BLaER1 treated with 17β-estradiol and CSF1 and Interleukin-3, amounts not matched to agents 10 nM and 100 nM (cell line): ENCODE data around the gene NR2C1.
A peak's percentile ranks its signal among the peaks of the same experiment; 100 is the strongest.
"Not testable (repeated sequence)": the region's sequence is repeated elsewhere in the genome, so short reads cannot be mapped to it uniquely, and the experiment has no call there.

Source experiments
- H3K27ac ChIP-seq, 11 experiments: shearing (Covaris generic); formaldehyde crosslinking; 2 replicates each; pipeline ENCODE4 v1.8.1; 2022
- H3K27me3 ChIP-seq, 11 experiments: shearing (Covaris generic); formaldehyde crosslinking; 2 replicates each; pipeline ENCODE4 v1.8.1; 2022
- H3K36me3 ChIP-seq, 11 experiments: shearing (Covaris generic); formaldehyde crosslinking; 2 replicates each; pipeline ENCODE4 v1.8.1; 2022
- H3K4me1 ChIP-seq, 10 experiments: shearing (Covaris generic); formaldehyde crosslinking; 2 replicates each; pipeline ENCODE4 v1.8.1; 2022
- H3K4me2 ChIP-seq, 11 experiments: shearing (Covaris generic); formaldehyde crosslinking; 2 replicates each; pipeline ENCODE4 v1.8.1; 2022
- H3K4me3 ChIP-seq, 10 experiments: shearing (Covaris generic); formaldehyde crosslinking; 2 replicates each; pipeline ENCODE4 v1.8.1; 2022
- H3K9ac ChIP-seq, 11 experiments: shearing (Covaris generic); formaldehyde crosslinking; 2 replicates each; pipeline ENCODE4 v1.8.1; 2022
- H3K9me3 ChIP-seq, 11 experiments: shearing (Covaris generic); formaldehyde crosslinking; replicated peaks in 1 of 11; 2 replicates each; pipeline ENCODE4 v1.8.1; 2022
- H4K20me1 ChIP-seq, 11 experiments: shearing (Covaris generic); formaldehyde crosslinking; 2 replicates each; pipeline ENCODE4 v1.8.1; 2022
- Cebpa-rat ChIP-seq, 11 experiments: shearing (Covaris generic); IDR thresholded peaks; 2 replicates each; pipeline ENCODE4 v1.8.1; 2022

NR2C1 gene

DNA sequence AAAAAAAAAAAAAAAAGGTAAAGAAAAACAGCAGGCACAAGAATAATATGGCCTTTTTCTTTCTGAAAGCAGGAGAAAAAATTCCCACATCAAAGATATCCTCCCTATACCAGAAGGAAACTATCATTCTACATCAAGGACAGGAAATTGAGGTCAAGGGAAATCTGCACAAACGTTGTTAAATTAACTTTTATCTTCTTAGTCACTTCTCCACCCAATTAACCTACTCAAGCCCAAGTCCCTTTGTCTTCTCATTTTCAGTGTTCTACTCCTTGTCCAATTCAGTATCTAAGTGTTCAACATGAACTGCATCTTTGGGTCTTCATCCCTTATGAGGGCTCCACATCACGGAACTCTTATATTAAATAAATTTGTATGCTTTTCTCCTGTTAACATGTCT lies 85.6 kb downstream of the NR2C1 start:
- H3K27ac ChIP-seq = no peak overlapping the region
- H3K9me3 ChIP-seq = no peaks in the 10 kb centered on the region
- H3K27me3 ChIP-seq = no peaks in the 10 kb centered on the region
- TF ChIP-seq Cebpa-rat (IDR thresholded peaks at IDR 0.05) = no peak
- peaks cover 0 to 33% (median 26%) of the 10 kb centered on the region in 11 experiments; a peak in 14 of 22 replicates for H4K20me1 ChIP-seq
- peak overlapping the region in 10 of 11 experiments; percentile 34 to 68 (median 55); a peak in 19 of 22 replicates for H3K4me2 ChIP-seq
- peaks cover 32 to 88% (median 68%) of the 10 kb centered on the region in 11 experiments for H3K36me3 ChIP-seq
- no peak overlapping the region for H3K9ac ChIP-seq
- H3K4me1 ChIP-seq = peaks cover 16 to 49% (median 37%) of the 10 kb centered on the region in 10 experiments
- no peak overlapping the region for H3K4me3 ChIP-seq

DNA sequence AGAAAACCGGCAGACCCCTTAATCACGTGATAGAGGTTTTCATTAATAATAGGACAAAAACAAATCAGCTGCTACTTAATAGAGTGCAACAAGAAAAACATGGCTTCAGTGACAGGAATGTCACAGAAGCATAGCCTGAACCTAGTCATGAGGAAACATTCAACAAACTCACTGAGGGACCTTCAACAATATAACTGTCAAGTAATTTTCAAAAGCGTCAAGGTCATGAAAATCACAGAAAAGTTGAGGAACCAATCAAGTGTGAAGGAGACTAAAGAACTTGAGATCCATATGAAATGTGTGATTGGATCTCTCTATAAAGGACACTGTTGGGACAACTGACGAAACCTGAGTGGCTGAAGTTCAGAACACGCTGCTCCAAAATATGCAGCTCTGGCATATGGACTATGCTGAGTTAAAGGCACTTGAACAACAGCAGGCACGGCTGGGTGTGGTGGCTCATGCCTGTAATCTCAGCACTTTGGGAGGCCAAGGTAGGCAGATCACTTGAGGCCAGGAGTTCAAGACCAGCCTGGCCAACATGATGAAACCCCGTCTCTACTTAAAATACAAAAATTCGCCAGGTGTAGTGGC lies 86.2 kb downstream of the NR2C1 start:
- H3K27ac ChIP-seq = no peak overlapping the region
- peaks cover 26 to 86% (median 62%) of the 10 kb centered on the region in 11 experiments for H3K36me3 ChIP-seq
- no peak overlapping the region for H3K9ac ChIP-seq
- peaks cover 0 to 38% (median 26%) of the 10 kb centered on the region in 11 experiments; a peak in 14 of 22 replicates for H4K20me1 ChIP-seq
- peaks cover 16 to 56% (median 42%) of the 10 kb centered on the region in 10 experiments for H3K4me1 ChIP-seq
- TF ChIP-seq Cebpa-rat (IDR thresholded peaks at IDR 0.05) = no peak
- no peaks in the 10 kb centered on the region for H3K27me3 ChIP-seq
- peak overlapping the region in 10 of 11 experiments; percentile 34 to 68 (median 55); a peak in 19 of 22 replicates for H3K4me2 ChIP-seq
- H3K9me3 ChIP-seq = no peaks in the 10 kb centered on the region
- no peak overlapping the region for H3K4me3 ChIP-seq

DNA sequence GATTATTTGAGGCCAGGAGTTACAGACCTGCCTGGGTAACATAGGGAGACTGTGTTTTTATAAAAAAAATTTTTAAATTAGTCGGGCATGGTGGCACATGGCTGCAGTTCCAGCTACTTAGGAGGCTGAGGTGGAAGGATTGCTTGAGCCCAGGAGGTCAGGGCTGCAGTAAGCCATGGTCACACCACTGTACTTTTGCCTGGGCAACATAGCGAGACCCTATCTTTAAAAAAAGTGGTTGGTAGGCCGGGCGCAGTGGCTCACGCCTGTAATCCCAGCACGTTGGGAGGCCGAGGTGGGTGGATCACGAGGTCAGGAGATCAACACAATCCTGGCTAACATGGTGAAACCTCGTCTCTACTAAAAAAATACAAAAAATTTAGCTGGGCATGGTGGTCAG lies 88.3 kb downstream of the NR2C1 start:
- peaks cover 16 to 59% (median 43%) of the 10 kb centered on the region in 10 experiments for H3K4me1 ChIP-seq
- not testable (repeated sequence) for H3K4me2 ChIP-seq, H3K27ac ChIP-seq

DNA sequence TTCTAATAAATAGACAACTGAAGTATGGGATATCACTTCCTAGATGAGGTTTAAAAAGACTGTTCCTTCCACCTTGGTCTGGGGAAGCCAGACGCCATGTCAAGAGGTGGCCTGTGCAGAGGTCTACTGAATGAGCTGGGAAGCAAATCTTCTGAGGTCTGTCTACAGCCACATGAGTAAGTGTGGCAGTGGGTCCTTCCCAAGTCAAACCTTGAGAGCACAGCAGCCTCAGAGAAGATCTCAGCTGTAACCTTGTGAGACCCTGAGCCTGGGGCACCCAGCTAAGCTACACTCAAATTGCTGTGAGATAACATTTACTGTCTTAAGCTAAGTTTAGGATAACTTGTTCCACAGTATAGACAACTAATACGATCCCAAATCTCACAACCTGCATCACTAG lies 90.1 kb downstream of the NR2C1 start:
- Histone ChIP-seq H3K9me3 (no peaks in the 10 kb centered on the region), H4K20me1 (peaks cover 0 to 35% (median 19%) of the 10 kb centered on the region in 11 experiments; a peak in 11 of 22 replicates), H3K36me3 (peaks cover 6 to 57% (median 28%) of the 10 kb centered on the region in 11 experiments; a peak in 20 of 22 replicates), H3K4me2 (peak overlapping the region in 2 of 11 experiments; percentile 55 to 64; a peak in 2 of 22 replicates), H3K27ac (no peak overlapping the region), H3K4me1 (peaks cover 14 to 48% (median 36%) of the 10 kb centered on the region in 10 experiments), H3K4me3 (no peak overlapping the region), H3K27me3 (no peaks in the 10 kb centered on the region), H3K9ac (no peak overlapping the region; a peak in 1 of 22 replicates)
- TF ChIP-seq Cebpa-rat (IDR thresholded peaks at IDR 0.05) = no peak

More for the DNA sequence above, 88.3 kb downstream of the NR2C1 start:
- H3K27me3 ChIP-seq, H3K9me3 ChIP-seq, H3K4me3 ChIP-seq, H3K9ac ChIP-seq: not testable (repeated sequence)
- peaks cover 0 to 44% (median 35%) of the 10 kb centered on the region in 11 experiments; a peak in 14 of 22 replicates for H4K20me1 ChIP-seq
- peaks cover 12 to 71% (median 41%) of the 10 kb centered on the region in 11 experiments; a peak in 21 of 22 replicates for H3K36me3 ChIP-seq

DNA sequence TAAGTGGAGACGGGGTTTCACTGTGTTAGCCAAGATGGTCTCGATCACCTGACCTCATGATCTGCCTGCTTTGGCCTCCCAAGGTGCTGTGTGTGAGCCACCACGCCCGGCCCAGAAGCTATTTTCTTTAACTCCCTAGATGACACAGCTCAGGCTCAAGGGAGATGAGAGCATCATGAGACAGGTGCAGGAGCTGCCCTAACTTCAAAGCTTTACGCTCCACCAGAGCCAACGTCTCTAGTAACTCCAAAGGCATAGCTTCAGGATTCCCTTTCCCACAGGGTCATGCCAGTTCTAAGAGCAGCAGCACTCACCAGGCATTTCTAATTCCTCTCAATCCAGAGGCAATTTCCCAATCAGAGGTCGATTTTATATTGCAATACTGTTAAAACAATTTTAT lies 91.0 kb downstream of the NR2C1 start:
- Histone ChIP-seq H3K27ac (no peak overlapping the region; a peak in 1 of 22 replicates), H3K27me3 (no peaks in the 10 kb centered on the region), H3K36me3 (peaks cover 6 to 56% (median 34%) of the 10 kb centered on the region in 11 experiments; a peak in 20 of 22 replicates), H3K4me1 (peaks cover 7 to 40% (median 27%) of the 10 kb centered on the region in 10 experiments), H4K20me1 (peaks cover 0 to 36% (median 14%) of the 10 kb centered on the region in 11 experiments; a peak in 10 of 22 replicates), H3K4me2 (peak overlapping the region in 7 of 11 experiments; percentile 3 to 64 (median 48); a peak in 12 of 22 replicates), H3K4me3 (no peak overlapping the region), H3K9ac (no peak overlapping the region), H3K9me3 (no peaks in the 10 kb centered on the region)
- no peak for TF ChIP-seq Cebpa-rat (IDR thresholded peaks at IDR 0.05)

DNA sequence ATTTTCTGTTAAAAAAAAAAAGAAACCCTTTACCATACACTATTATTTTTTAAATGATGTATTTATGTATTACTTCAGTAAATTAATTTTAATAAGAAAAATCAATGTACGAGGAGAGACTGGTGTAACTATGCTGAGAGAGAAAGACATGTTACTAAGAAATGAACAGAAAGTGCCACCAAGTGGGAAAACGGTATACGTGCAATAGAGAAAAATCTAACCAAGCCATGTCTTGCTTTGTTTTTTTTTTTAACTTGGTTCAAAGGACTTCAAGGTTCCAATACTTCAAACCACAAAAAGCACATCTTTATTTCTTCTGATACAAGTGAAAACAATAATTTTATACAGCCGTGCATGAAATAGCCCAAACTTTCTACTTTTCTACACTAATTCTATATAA lies 92.8 kb downstream of the NR2C1 start:
- no peak overlapping the region for H3K4me2 ChIP-seq
- no peaks in the 10 kb centered on the region for H3K27me3 ChIP-seq
- H3K36me3 ChIP-seq = peaks cover 9 to 47% (median 31%) of the 10 kb centered on the region in 11 experiments; a peak in 21 of 22 replicates
- peak overlapping the region in 1 of 11 experiments; percentile 13; a peak in 1 of 22 replicates for H3K9ac ChIP-seq
- no peak for TF ChIP-seq Cebpa-rat (IDR thresholded peaks at IDR 0.05)
- no peaks in the 10 kb centered on the region for H3K9me3 ChIP-seq
- peaks cover 0 to 30% (median 9%) of the 10 kb centered on the region in 11 experiments; a peak in 8 of 22 replicates for H4K20me1 ChIP-seq
- H3K27ac ChIP-seq = no peak overlapping the region
- no peak overlapping the region for H3K4me3 ChIP-seq
- peaks cover 6 to 29% (median 17%) of the 10 kb centered on the region in 10 experiments; a peak in 19 of 20 replicates for H3K4me1 ChIP-seq

DNA sequence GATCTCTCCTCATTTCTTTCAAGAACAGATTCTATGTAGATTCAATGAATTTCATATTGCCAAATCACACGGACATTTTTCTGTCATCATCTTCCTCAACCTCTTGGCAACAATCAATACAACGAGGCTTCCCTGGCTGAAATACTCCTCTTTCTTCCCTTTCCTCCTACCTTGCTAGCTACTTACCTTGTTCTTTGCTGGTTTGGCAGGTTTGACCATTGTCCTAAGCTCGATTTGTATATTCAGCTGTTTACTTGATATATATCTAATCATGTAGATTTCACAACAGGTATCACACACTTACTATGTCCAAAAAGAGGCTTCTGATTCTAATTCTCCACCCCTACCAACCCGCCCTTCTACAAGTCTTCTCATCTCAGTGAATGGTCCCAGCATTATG lies 93.5 kb downstream of the NR2C1 start:
- Histone ChIP-seq H3K27ac (peak overlapping the region in 1 of 11 experiments; percentile 32; a peak in 1 of 22 replicates), H3K36me3 (peaks cover 4 to 44% (median 25%) of the 10 kb centered on the region in 11 experiments; a peak in 21 of 22 replicates), H3K27me3 (no peaks in the 10 kb centered on the region), H4K20me1 (peaks cover 0 to 30% (median 9%) of the 10 kb centered on the region in 11 experiments; a peak in 8 of 22 replicates), H3K4me2 (no peak overlapping the region), H3K4me1 (peaks cover 6 to 29% (median 17%) of the 10 kb centered on the region in 10 experiments; a peak in 19 of 20 replicates), H3K9me3 (no peaks in the 10 kb centered on the region), H3K4me3 (no peak overlapping the region), H3K9ac (no peak overlapping the region)
- TF ChIP-seq Cebpa-rat (IDR thresholded peaks at IDR 0.05) = no peak

DNA sequence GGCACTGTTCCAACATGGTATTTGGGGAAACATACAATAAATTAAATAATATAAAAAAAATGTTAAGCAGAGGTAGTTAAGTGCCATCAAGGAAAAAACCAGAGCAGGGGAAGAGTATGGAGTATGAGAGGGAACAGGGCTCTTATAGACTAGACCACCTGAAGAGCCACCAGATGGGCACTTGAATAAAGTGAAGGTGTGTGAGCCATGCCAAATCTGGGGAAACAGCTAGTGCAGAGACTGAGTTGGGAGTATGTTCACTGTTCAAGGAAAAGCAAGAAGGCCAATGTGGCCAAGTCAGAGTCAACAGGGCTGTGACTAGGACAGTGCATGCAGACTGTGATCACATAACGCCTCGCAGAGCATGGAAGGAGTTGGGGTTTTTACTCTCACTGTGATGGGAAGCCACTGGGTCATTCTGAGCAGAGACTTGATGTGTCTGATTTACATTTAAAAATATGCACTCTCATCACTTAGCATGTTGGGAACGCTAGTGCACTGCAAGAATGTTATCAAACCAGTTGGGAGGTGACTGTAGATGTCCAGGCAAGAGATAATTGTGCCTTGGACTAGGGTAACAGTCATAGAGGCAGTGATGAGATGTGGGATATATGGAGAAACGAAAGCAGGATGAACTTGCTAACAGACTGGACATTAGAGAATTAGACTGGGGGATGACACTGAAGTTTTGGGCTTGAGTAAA lies 95.5 kb downstream of the NR2C1 start:
- Histone ChIP-seq H4K20me1 (peaks cover 0 to 22% (median 6%) of the 10 kb centered on the region in 11 experiments; a peak in 7 of 22 replicates), H3K36me3 (peaks cover 9 to 42% (median 15%) of the 10 kb centered on the region in 11 experiments; a peak in 18 of 22 replicates), H3K4me1 (peaks cover 0 to 14% (median 11%) of the 10 kb centered on the region in 10 experiments; a peak in 15 of 20 replicates), H3K4me3 (no peak overlapping the region), H3K27ac (no peak overlapping the region), H3K27me3 (no peaks in the 10 kb centered on the region), H3K9ac (no peak overlapping the region), H3K9me3 (no peaks in the 10 kb centered on the region), H3K4me2 (no peak overlapping the region)
- no peak for TF ChIP-seq Cebpa-rat (IDR thresholded peaks at IDR 0.05)

DNA sequence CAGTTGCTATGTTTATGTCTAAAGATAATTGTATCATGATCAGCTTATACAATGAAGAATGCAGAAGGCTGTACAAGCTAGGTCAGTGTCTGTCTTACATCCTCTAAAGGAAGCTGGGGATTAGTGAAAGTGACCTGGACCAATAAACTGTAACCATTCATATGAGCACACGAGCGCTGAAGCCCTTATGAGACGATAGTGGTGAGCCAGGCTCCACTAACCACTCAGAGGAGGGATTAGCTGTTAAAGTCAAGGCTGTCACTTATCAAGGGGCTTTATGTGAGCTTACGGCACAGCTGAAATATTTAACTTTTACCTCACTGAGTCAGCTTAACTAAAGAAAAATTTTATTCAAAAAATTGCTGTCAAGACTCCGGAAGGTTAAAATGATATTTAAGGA lies 100.2 kb downstream of the NR2C1 start:
- Histone ChIP-seq H3K4me2 (no peak overlapping the region), H3K27ac (no peak overlapping the region), H3K4me1 (peaks cover 0 to 10% (median 7%) of the 10 kb centered on the region in 10 experiments; a peak in 10 of 20 replicates), H3K9ac (no peak overlapping the region), H4K20me1 (peaks cover 0 to 5% (median 0%) of the 10 kb centered on the region in 11 experiments; a peak in 2 of 22 replicates), H3K36me3 (peaks cover 33 to 57% (median 44%) of the 10 kb centered on the region in 11 experiments), H3K9me3 (no peaks in the 10 kb centered on the region), H3K27me3 (no peaks in the 10 kb centered on the region), H3K4me3 (no peak overlapping the region)
- TF ChIP-seq Cebpa-rat (IDR thresholded peaks at IDR 0.05) = no peak
